Smooth muscle cell (in vitro differentiated cells): ENCODE measurements around the gene MND1. TPM values are rescaled to one million over a fixed set of nuclear protein-coding genes. Genes with fewer than 3 reads are reported as not detected.

Experiments
- DNase-seq: peaks from one replicate; lab custom pipeline; 2025; ENCODE audit not compliant: unreplicated experiment; lab: John Stamatoyannopoulos, UW
- H2AFZ ChIP-seq: fragments of 200-600 bp; sonication (generic); 2 replicates; pipeline ENCODE4 v1.6.0; 2016; ENCODE audit warnings: antibody characterized with exemption, low read depth, mild to moderate bottlenecking
- H3F3A ChIP-seq: fragments of 200-600 bp; sonication (generic); 2 replicates; pipeline ENCODE4 v1.6.0; 2017; ENCODE audit warnings: antibody characterized with exemption, low read depth
- H3K27ac ChIP-seq: fragments of 200-600 bp; sonication (generic); 2 replicates; pipeline ENCODE4 v1.5.1; 2016; ENCODE audit warnings: low read depth, mild to moderate bottlenecking
- H3K27me3 ChIP-seq: fragments of 200-600 bp; sonication (generic); 2 replicates; pipeline ENCODE4 v1.6.1; 2016; ENCODE audit warnings: low read depth, mild to moderate bottlenecking
- H3K36me3 ChIP-seq: fragments of 200-600 bp; sonication (generic); 2 replicates; pipeline ENCODE4 v1.5.1; 2016; ENCODE audit warnings: low read depth
- H3K4me1 ChIP-seq: fragments of 200-600 bp; sonication (generic); 2 replicates; pipeline ENCODE4 v1.5.1; 2016; ENCODE audit warnings: low read depth
- H3K4me2 ChIP-seq: fragments of 200-600 bp; sonication (generic); 2 replicates; pipeline ENCODE4 v1.6.0; 2016; ENCODE audit warnings: mild to moderate bottlenecking
- H3K4me3 ChIP-seq: fragments of 200-600 bp; sonication (generic); 2 replicates; pipeline ENCODE4 v1.5.1; 2016; ENCODE audit warnings: mild to moderate bottlenecking
- H3K79me2 ChIP-seq: fragments of 200-600 bp; sonication (generic); 2 replicates; pipeline ENCODE4 v1.6.0; 2016; ENCODE audit warnings: low read depth, mild to moderate bottlenecking
- H3K9ac ChIP-seq: fragments of 200-600 bp; sonication (generic); 2 replicates; pipeline ENCODE4 v1.6.0; 2016; ENCODE audit warnings: low read depth
- H3K9me3 ChIP-seq: fragments of 200-600 bp; sonication (generic); replicated peaks from 2 replicates; pipeline ENCODE4 v1.5.1; 2016; ENCODE audit warnings: low read depth
- H4K20me1 ChIP-seq: fragments of 200-600 bp; sonication (generic); 2 replicates; pipeline ENCODE4 v1.6.0; 2016; ENCODE audit warnings: low read depth
- WGBS: methylation state at CpG from one replicate; pipeline ENCODE4 v1.1.7; 2016; ENCODE audit warnings: low lambda C conversion rate; 5-methylcytosine and 5-hydroxymethylcytosine counted together
- polyA plus RNA-seq: library from polyadenylated mRNA; unstranded; fragments of >200 nt; fragmentation: Nextera tagmentation; extraction: Ambion mirVana; gene quantifications from 2 replicates; pipeline ENCODE4 v1.2.1, GENCODE V29; 2016
- total RNA-seq: library from RNA; depleted of rRNA; stranded (reverse); fragments of >200 nt; gene quantifications from 2 replicates; pipeline ENCODE4 v1.2.3, GENCODE V29; 2014
- TF ChIP-seq, protein P1 (sequence below): fragments of 200-600 bp; sonication (generic); IDR thresholded peaks from 2 replicates; pipeline ENCODE4 v1.5.1; 2017; ENCODE audit warnings: borderline replicate concordance, mild to moderate bottlenecking, antibody characterized with exemption; ENCODE audit not compliant: insufficient read depth, poor library complexity, severe bottlenecking

MND1 gene
- total and polyA plus RNA-seq, 2 experiments from 2014 or later, result 1.7 to 3.1 TPM

DNA sequence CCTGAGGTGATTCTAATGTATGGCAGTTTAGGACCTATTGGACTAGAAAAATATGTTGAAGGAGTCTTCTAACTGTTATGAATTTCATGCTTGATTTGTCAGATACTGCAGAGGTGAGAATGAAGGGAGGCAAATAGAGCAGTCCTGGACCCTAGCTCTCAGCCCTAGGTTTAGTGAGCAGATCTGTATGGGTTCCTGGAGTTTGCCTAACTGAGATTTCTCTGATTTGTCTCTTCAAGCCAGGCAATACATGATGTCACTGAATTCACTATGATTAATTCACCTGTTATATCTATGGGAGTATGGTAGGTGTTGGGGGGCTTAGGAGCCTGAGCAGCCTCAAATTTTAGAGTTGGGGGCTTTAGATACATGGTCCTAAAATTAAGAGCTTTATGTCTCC, 2.6 kb downstream of the MND1 start:
- H3K27me3 ChIP-seq, result no peaks in the 10 kb centered on the region
- no peak overlapping the region for H3K9ac ChIP-seq
- H3K79me2 ChIP-seq, result no peaks in the 10 kb centered on the region
- no peak for DNase-seq
- H3K4me3 ChIP-seq, result no peak overlapping the region
- H3K4me2 ChIP-seq, result no peak overlapping the region
- H2AFZ ChIP-seq, result no peak overlapping the region
- no peaks in the 10 kb centered on the region for H3K9me3 ChIP-seq
- no peaks in the 10 kb centered on the region for H3F3A ChIP-seq
- no peaks in the 10 kb centered on the region for H3K36me3 ChIP-seq
- H3K27ac ChIP-seq, result no peak overlapping the region
- no peaks in the 10 kb centered on the region for H4K20me1 ChIP-seq
- TF ChIP-seq, protein P1, sequence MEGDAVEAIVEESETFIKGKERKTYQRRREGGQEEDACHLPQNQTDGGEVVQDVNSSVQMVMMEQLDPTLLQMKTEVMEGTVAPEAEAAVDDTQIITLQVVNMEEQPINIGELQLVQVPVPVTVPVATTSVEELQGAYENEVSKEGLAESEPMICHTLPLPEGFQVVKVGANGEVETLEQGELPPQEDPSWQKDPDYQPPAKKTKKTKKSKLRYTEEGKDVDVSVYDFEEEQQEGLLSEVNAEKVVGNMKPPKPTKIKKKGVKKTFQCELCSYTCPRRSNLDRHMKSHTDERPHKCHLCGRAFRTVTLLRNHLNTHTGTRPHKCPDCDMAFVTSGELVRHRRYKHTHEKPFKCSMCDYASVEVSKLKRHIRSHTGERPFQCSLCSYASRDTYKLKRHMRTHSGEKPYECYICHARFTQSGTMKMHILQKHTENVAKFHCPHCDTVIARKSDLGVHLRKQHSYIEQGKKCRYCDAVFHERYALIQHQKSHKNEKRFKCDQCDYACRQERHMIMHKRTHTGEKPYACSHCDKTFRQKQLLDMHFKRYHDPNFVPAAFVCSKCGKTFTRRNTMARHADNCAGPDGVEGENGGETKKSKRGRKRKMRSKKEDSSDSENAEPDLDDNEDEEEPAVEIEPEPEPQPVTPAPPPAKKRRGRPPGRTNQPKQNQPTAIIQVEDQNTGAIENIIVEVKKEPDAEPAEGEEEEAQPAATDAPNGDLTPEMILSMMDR, result no peak
- peaks cover 8% of the 10 kb centered on the region for H3K4me1 ChIP-seq

DNA sequence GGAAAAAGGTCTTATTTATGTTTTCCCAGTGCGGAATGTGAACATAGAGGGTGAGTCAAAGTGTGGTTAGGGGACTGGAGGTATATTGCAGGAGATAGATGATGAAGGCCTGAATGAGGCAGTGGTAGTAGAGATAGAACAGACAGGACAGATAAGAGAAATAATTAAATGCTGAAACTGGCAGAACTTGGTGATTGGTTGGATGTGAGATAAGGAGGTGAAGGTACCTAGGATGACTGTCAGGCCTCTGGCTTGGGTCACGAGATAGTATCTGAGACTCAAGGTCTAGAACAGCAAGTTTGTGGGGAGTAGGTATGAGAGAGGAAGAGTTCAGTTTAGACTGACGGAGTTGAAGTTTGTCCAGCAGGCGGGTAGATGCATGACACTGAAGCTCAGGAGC, 3.5 kb downstream of the MND1 start:
- DNase-seq, result no peak
- no peaks in the 10 kb centered on the region for H3F3A ChIP-seq
- peaks cover 8% of the 10 kb centered on the region for H3K4me1 ChIP-seq
- H2AFZ ChIP-seq, result no peak overlapping the region
- no peaks in the 10 kb centered on the region for H3K9me3 ChIP-seq
- H3K36me3 ChIP-seq, result no peaks in the 10 kb centered on the region
- H3K27me3 ChIP-seq, result no peaks in the 10 kb centered on the region
- no peak overlapping the region for H3K9ac ChIP-seq
- H3K4me2 ChIP-seq, result no peak overlapping the region
- no peaks in the 10 kb centered on the region for H4K20me1 ChIP-seq
- TF ChIP-seq, protein P1, result no peak
- 69% methylated on average over 4 of the region's 4 CpGs for WGBS
- H3K79me2 ChIP-seq, result no peaks in the 10 kb centered on the region
- no peak overlapping the region for H3K4me3 ChIP-seq
- H3K27ac ChIP-seq, result no peak overlapping the region

DNA sequence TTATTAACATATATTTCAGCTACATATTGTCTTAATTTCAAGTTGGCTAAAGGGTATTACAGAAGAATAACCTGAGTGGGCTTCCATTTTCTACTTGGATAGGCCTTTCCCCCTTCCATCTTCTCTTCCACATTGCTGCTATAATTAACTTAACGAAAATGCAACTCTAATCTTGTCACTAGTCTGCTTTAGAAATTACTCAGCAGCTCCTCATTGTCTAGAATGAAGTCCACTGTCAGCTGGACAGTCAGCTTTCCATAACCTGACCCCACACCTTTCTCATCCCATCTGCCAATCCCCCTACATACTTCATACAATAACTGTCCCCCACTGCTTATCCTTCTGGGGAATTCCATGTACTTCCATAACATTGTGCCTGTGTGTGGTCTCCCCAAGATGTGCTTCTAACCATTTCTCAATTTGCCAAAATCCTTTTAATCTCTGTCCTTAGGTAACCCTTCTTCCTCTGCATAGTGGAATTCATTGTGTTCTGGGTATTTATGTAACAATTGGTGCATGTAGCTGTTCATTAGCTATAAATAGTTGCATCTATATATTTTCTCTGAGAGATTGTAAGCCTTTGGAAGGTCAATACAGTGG, 4.8 kb downstream of the MND1 start:
- no peaks in the 10 kb centered on the region for H4K20me1 ChIP-seq
- H3K27ac ChIP-seq, result no peak overlapping the region
- H3K27me3 ChIP-seq, result no peaks in the 10 kb centered on the region
- no peaks in the 10 kb centered on the region for H3K79me2 ChIP-seq
- TF ChIP-seq, protein P1, result no peak
- no peak overlapping the region for H2AFZ ChIP-seq
- H3K4me3 ChIP-seq, result no peak overlapping the region
- no peak for DNase-seq
- no peaks in the 10 kb centered on the region for H3K36me3 ChIP-seq
- H3F3A ChIP-seq, result no peaks in the 10 kb centered on the region
- H3K4me2 ChIP-seq, result no peak overlapping the region
- peaks cover 8% of the 10 kb centered on the region for H3K4me1 ChIP-seq
- H3K9me3 ChIP-seq, result no peaks in the 10 kb centered on the region
- no peak overlapping the region for H3K9ac ChIP-seq
- WGBS, result 96% methylated on average over 1 of the region's 1 CpG

DNA sequence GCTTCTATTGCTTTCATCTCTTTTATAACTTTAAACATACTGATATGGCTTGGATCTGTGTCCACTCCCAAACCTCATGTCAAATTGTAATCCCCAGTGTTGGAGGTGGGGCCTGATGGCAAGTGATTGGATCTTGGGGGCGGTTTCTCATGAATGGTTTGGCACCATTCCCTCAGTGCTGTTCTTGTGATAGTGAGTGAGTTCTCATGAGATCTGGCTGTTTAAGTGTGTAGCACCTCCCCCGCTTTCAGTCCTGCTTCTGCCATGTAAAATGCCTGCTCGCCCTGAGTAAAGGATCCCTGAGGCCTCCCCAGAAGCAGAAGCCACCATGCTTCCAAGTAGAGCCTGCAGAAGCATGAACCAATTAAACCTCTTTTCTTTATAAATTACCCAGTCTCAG, 17.7 kb downstream of the MND1 start:
- H3K79me2 ChIP-seq, result no peaks in the 10 kb centered on the region
- H2AFZ ChIP-seq, result no peak overlapping the region
- H3K36me3 ChIP-seq, result no peaks in the 10 kb centered on the region
- no peaks in the 10 kb centered on the region for H3F3A ChIP-seq
- H3K9ac ChIP-seq, result no peak overlapping the region
- H3K9me3 ChIP-seq, result no peaks in the 10 kb centered on the region
- 62% methylated on average over 3 of the region's 3 CpGs for WGBS
- H3K4me2 ChIP-seq, result no peak overlapping the region
- H3K4me3 ChIP-seq, result no peak overlapping the region
- DNase-seq, result no peak
- H3K27ac ChIP-seq, result no peak overlapping the region
- H3K4me1 ChIP-seq, result no peaks in the 10 kb centered on the region
- TF ChIP-seq, protein P1, result no peak
- no peaks in the 10 kb centered on the region for H4K20me1 ChIP-seq
- H3K27me3 ChIP-seq, result no peaks in the 10 kb centered on the region
